HFFc6 (cell line): ENCODE data around the gene PDS5A. TPM values are rescaled to one million over a fixed set of nuclear protein-coding genes. Genes with fewer than 3 reads are reported as not detected.
"Not testable (repeated sequence)": the region's sequence is repeated elsewhere in the genome, so short reads cannot be mapped to it uniquely, and the experiment has no call there.

Experiments
- DNase-seq: peaks from one replicate; pipeline ENCODE4 v3.0.0-alpha.2; 2018
- H3K27ac Mint-ChIP-seq: 2 replicates; pipeline ENCODE4 v1.8.0; 2020; ENCODE audit warnings: mild to moderate bottlenecking, mixed read lengths
- H3K27me3 Mint-ChIP-seq: 2 replicates; pipeline ENCODE4 v1.8.0; 2021; ENCODE audit warnings: mild to moderate bottlenecking, moderate library complexity, mixed read lengths; ENCODE audit not compliant: insufficient read depth
- H3K36me3 Mint-ChIP-seq: 2 replicates; pipeline ENCODE4 v1.8.0; 2021; ENCODE audit warnings: low read depth, mixed read lengths
- H3K4me1 Mint-ChIP-seq: 2 replicates; pipeline ENCODE4 v1.8.0; 2020; ENCODE audit warnings: low read depth, mixed read lengths
- H3K4me3 Mint-ChIP-seq: 2 replicates; pipeline ENCODE4 v1.8.0; 2020; ENCODE audit warnings: mild to moderate bottlenecking, moderate library complexity, mixed read lengths
- H3K9me3 Mint-ChIP-seq: 2 replicates; pipeline ENCODE4 v1.8.0; 2020; ENCODE audit warnings: mild to moderate bottlenecking, mixed read lengths
- long read RNA-seq: library from polyadenylated mRNA; unstranded; transcript quantifications from one replicate; pipeline ENCODE4 v2.0.0, GENCODE V29; 2019
- total RNA-seq, 6 experiments: library from RNA; stranded (reverse); fragmentation: NEBNext Ultra II Directional; extraction: Animal tissue kit (Norgen Biotek cat#: 25700); gene quantifications; 2 replicates in 1 of 6; 3 replicates in 5 of 6; pipeline ENCODE4 v1.2.3, GENCODE V29; 2021
- TF ChIP-seq, protein P1 (sequence below): fragments of 200-600 bp; sonication (generic); IDR thresholded peaks from 2 replicates; pipeline ENCODE4 v1.5.0; 2021; ENCODE audit warnings: antibody characterized with exemption, mild to moderate bottlenecking

PDS5A gene, protein sequence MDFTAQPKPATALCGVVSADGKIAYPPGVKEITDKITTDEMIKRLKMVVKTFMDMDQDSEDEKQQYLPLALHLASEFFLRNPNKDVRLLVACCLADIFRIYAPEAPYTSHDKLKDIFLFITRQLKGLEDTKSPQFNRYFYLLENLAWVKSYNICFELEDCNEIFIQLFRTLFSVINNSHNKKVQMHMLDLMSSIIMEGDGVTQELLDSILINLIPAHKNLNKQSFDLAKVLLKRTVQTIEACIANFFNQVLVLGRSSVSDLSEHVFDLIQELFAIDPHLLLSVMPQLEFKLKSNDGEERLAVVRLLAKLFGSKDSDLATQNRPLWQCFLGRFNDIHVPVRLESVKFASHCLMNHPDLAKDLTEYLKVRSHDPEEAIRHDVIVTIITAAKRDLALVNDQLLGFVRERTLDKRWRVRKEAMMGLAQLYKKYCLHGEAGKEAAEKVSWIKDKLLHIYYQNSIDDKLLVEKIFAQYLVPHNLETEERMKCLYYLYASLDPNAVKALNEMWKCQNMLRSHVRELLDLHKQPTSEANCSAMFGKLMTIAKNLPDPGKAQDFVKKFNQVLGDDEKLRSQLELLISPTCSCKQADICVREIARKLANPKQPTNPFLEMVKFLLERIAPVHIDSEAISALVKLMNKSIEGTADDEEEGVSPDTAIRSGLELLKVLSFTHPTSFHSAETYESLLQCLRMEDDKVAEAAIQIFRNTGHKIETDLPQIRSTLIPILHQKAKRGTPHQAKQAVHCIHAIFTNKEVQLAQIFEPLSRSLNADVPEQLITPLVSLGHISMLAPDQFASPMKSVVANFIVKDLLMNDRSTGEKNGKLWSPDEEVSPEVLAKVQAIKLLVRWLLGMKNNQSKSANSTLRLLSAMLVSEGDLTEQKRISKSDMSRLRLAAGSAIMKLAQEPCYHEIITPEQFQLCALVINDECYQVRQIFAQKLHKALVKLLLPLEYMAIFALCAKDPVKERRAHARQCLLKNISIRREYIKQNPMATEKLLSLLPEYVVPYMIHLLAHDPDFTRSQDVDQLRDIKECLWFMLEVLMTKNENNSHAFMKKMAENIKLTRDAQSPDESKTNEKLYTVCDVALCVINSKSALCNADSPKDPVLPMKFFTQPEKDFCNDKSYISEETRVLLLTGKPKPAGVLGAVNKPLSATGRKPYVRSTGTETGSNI (N-terminal part only)
- total RNA-seq = 10 to 100 TPM; 41.0 to 49.8 (median 46.8) TPM
- long read RNA-seq, partial matches to known transcripts = 11 of 17 reads
- long read RNA-seq, other reads (novel, unspliced or antisense) = 6 of 17 reads

DNA sequence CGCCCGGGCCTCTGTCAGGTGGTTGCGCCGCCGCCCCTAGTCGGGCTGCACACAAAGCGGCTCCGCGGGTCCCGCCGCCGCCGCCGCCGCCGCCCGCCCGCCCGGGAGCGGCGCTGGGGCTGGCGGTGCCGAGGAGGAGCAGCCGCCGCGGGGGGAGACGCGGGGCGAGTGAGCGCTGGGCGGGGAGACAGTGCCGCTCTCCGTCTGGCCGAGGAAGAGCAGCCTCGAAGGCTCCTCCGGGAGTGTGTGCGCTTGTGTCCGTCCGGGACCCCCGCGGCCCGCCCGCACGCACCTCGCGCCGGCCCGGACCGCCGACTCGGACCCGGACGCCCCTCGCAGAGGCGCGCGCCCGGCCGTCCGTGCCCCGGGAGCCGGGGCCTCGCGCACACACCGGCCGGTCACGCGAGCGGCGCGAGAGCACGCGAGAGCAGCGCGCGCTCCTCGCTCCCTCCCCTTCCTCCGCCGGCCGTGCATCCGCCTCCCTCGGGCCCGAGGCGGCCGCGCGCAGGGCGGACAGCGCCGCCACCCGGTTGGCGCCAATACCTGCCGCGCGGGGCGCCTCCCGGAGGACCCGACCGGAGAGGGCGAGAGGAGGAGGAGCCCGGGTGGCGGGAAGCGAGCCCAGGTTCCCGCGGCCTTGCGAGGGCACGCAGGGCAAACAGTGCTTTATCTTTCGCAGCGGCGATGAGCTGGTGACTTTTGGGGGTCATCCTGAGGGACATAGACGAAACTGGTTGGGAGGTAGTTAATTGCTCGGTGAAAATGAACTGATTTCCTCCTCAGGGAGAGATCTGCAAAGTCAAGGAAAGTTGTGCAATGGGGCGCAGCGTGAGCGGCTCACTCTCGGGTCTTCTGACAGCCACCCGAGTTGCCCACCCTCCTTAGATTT lies at the start of gene PDS5A:
PDS5A (minus strand) TSS at position 423 of the 889 bp plus-strand sequence. CDS start 1,334 bp downstream, outside the sequence.
- DNase-seq = peak; percentile 75
- peaks cover 28% of the 10 kb centered on the region for H3K4me1 Mint-ChIP-seq
- no peaks in the 10 kb centered on the region for H3K9me3 Mint-ChIP-seq
- H3K36me3 Mint-ChIP-seq = peaks cover 18% of the 10 kb centered on the region
- H3K27ac Mint-ChIP-seq = peak within 1 kb of the TSS; percentile 83
- H3K4me3 Mint-ChIP-seq = peak within 1 kb of the TSS; percentile 91
- TF ChIP-seq, protein P1, sequence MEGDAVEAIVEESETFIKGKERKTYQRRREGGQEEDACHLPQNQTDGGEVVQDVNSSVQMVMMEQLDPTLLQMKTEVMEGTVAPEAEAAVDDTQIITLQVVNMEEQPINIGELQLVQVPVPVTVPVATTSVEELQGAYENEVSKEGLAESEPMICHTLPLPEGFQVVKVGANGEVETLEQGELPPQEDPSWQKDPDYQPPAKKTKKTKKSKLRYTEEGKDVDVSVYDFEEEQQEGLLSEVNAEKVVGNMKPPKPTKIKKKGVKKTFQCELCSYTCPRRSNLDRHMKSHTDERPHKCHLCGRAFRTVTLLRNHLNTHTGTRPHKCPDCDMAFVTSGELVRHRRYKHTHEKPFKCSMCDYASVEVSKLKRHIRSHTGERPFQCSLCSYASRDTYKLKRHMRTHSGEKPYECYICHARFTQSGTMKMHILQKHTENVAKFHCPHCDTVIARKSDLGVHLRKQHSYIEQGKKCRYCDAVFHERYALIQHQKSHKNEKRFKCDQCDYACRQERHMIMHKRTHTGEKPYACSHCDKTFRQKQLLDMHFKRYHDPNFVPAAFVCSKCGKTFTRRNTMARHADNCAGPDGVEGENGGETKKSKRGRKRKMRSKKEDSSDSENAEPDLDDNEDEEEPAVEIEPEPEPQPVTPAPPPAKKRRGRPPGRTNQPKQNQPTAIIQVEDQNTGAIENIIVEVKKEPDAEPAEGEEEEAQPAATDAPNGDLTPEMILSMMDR = peak; percentile 90
- H3K27me3 Mint-ChIP-seq = no peaks in the 10 kb centered on the region; the same call in 1 of the 2 replicates

DNA sequence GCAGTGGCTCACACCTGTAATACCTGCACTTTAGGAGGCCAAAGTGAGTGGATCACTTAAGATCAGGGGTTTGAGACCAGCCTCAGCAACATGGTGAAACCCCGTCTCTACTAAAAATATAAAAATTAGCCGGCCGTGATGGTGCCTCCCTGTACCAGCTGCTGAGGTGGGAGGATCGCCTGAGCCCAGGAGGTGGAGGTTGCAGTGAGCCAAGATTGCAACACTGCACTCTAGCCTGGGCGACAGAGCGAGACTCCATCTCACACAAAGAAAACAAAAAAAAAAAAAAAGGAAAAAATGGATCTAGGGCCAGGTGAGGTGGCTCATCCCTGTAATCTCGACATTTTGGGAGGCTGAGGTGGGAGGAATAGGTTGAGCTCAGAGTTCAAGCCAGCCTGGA lies 46.3 kb upstream of the PDS5A start:
- not testable (repeated sequence) for H3K9me3 Mint-ChIP-seq, H3K4me3 Mint-ChIP-seq, H3K36me3 Mint-ChIP-seq, H3K27me3 Mint-ChIP-seq, H3K4me1 Mint-ChIP-seq, DNase-seq, H3K27ac Mint-ChIP-seq

DNA sequence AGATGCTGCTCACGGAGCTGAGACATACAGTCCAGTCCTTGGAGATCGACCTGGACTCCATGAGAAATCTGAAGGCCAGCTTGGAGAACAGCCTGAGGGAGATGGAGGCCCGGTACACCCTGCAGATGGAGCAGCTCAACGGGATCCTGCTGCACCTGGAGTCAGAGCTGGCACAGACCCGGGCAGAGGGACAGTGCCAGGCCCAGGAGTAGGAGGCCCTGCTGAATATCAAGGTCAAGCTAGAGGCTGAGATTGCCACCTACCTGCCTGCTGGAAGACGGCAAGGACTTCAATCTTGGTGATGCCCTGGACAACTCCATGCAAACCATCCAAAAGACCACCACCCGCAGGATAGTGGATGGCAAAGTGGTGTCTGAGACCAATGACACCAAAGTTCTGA lies 43.4 kb upstream of the PDS5A start:
- not testable (repeated sequence) for H3K27me3 Mint-ChIP-seq, DNase-seq, H3K4me1 Mint-ChIP-seq, H3K27ac Mint-ChIP-seq, H3K4me3 Mint-ChIP-seq, H3K36me3 Mint-ChIP-seq, H3K9me3 Mint-ChIP-seq

DNA sequence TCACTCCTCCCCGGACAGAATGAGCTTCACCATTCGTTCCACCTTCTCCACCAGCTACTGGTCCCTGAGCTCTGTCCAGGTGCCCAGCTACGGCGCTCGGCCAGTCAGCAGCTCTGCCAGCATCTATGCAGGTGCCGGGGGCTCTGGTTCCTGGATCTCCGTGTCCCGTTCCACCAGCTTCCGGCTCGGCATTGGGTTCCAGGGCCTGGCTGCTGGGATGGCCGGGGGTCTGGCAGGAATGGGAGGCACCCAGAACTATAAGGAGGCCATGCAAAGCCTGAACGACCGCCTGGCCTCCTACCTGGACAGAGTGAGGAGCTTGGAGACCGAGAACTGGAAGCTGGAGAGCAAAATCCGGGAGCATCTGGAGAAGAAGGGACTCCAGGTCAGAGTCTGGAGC lies 42.5 kb upstream of the PDS5A start:
- Mint-ChIP-seq H3K4me3 (no peak overlapping the region), H3K27ac (no peak overlapping the region), H3K36me3 (no peaks in the 10 kb centered on the region), H3K27me3 (peaks cover 3% of the 10 kb centered on the region; the same call in 1 of the 2 replicates), H3K9me3 (no peaks in the 10 kb centered on the region), H3K4me1 (peaks cover 7% of the 10 kb centered on the region)
- DNase-seq = no peak
- TF ChIP-seq, protein P1 = no peak

DNA sequence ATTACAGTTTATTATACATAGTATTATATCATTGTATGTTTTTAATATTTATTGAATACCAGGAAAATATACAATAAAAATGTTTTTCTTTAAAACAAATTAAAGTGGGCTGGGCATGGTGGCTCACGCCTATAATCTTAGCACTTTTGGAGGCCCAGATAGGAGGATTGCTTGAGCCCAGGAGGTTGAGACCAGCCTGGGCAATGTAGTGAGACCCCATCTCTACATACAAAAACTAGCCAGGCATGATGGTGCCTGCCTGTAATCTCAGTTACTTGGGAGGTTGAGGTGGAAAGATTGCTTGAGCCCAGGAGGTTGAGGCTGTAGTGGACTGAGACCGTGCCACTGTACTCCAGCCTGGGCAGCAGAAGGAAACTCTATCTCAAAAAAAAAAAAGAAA lies 38.3 kb upstream of the PDS5A start:
- Mint-ChIP-seq H3K27me3 (peaks cover 3% of the 10 kb centered on the region), H3K4me3 (no peak overlapping the region)

More for the DNA sequence above, 38.3 kb upstream of the PDS5A start:
- Mint-ChIP-seq H3K27ac (no peak overlapping the region), H3K9me3 (no peaks in the 10 kb centered on the region), H3K4me1 (no peaks in the 10 kb centered on the region), H3K36me3 (no peaks in the 10 kb centered on the region)
- no peak for DNase-seq
- TF ChIP-seq, protein P1 = no peak
